H1 (cell line): ENCODE measurements around the gene RPS6KL1. TPM values are rescaled to one million over a fixed set of nuclear protein-coding genes. Genes with fewer than 3 reads are reported as not detected.

Source experiments
- CTCF ChIA-PET: fragments of 300-600 bp; sonication (Branson Sonifier 250); formaldehyde crosslinking; loops from one replicate; lab custom pipeline; 2021; ENCODE audit not compliant: partially characterized antibody; lab: Charles Lee
- POLR2A ChIA-PET: fragments of 300-600 bp; sonication (Branson Sonifier 250); formaldehyde crosslinking; loops from one replicate; lab custom pipeline; 2021; ENCODE audit warnings: inconsistent platforms; ENCODE audit not compliant: partially characterized antibody; lab: Charles Lee
- DNase-seq, 2 experiments: peaks; one replicate each; pipeline versions ENCODE4 v3.0.0 to v3.0.0-alpha.2; 2010 to 2022; ENCODE audit warnings: low spot score in 2 of 2, low read depth in 1 of 2, mixed read lengths in 1 of 2
- FAIRE-seq: peaks from 2 replicates; lab custom pipeline; 2011; peaks lifted over from hg19 to GRCh38; lab: Jason Lieb, UNC
- H2AFZ ChIP-seq: 2 replicates; pipeline ENCODE4 v1.8.1; 2012; ENCODE audit warnings: low read length, inconsistent platforms
- H2AK5ac ChIP-seq: 2 replicates; pipeline ENCODE4 v1.6.1; 2013; ENCODE audit warnings: low read depth, low read length
- H2BK120ac ChIP-seq: replicated peaks from 2 replicates; pipeline ENCODE3; 2013; ENCODE audit warnings: low read depth, low read length, inconsistent platforms
- H2BK12ac ChIP-seq: 2 replicates; pipeline ENCODE4 v1.6.1; 2013; ENCODE audit warnings: low read depth, low read length
- H2BK15ac ChIP-seq: 2 replicates; pipeline ENCODE4 v1.6.1; 2013; ENCODE audit warnings: low read length
- H2BK20ac ChIP-seq: 2 replicates; pipeline ENCODE4 v1.6.1; 2013; ENCODE audit warnings: low read length
- H2BK5ac ChIP-seq: 2 replicates; pipeline ENCODE4 v1.6.1; 2013; ENCODE audit warnings: low read depth, low read length
- H3K14ac ChIP-seq: 2 replicates; pipeline ENCODE4 v1.6.1; 2013; ENCODE audit warnings: inconsistent platforms; ENCODE audit not compliant: insufficient read length
- H3K18ac ChIP-seq: 2 replicates; pipeline ENCODE4 v1.6.1; 2013; ENCODE audit warnings: low read length; ENCODE audit errors: extremely low read depth
- H3K23ac ChIP-seq: 2 replicates; pipeline ENCODE4 v1.6.1; 2013; ENCODE audit warnings: inconsistent platforms; ENCODE audit not compliant: insufficient read length
- H3K23me2 ChIP-seq: 2 replicates; pipeline ENCODE4 v1.6.1; 2013; ENCODE audit warnings: low read depth, low read length
- H3K27ac ChIP-seq: 2 replicates; pipeline ENCODE4 v1.6.1; 2011; ENCODE audit warnings: low read depth, low read length, inconsistent platforms
- H3K27me3 ChIP-seq, 4 experiments: replicated peaks in 1 of 4; 1 replicate in 1 of 4; 2 replicates in 3 of 4; pipeline versions ENCODE4 v1.6.1 to v1.8.1; 2011 to 2013; ENCODE audit warnings: low read length in 3 of 4, mild to moderate bottlenecking in 3 of 4, inconsistent platforms in 2 of 4, mixed read lengths in 2 of 4, moderate library complexity in 1 of 4; ENCODE audit not compliant: control insufficient read depth in 3 of 4, insufficient read depth in 3 of 4; ENCODE audit errors: extremely low read depth in 1 of 4
- H3K36me3 ChIP-seq, 4 experiments: 2 replicates each; pipeline versions ENCODE4 v1.6.1 to v1.8.1; 2011 to 2013; ENCODE audit warnings: mild to moderate bottlenecking in 4 of 4, low read length in 3 of 4, moderate library complexity in 2 of 4, control low read depth in 1 of 4, inconsistent platforms in 1 of 4; ENCODE audit not compliant: insufficient read depth in 4 of 4, control insufficient read depth in 2 of 4
- H3K4ac ChIP-seq: replicated peaks from 2 replicates; pipeline ENCODE3; 2013; ENCODE audit warnings: low read length, low read depth, mixed read lengths, inconsistent platforms; ENCODE audit not compliant: insufficient read length
- H3K4me1 ChIP-seq, 4 experiments: replicated peaks in 1 of 4; 1 replicate in 1 of 4; 2 replicates in 3 of 4; pipeline versions ENCODE4 v1.6.1 to v1.8.1; 2011 to 2013; ENCODE audit warnings: low read length in 3 of 4, inconsistent platforms in 2 of 4, mixed read lengths in 1 of 4; ENCODE audit not compliant: insufficient read depth in 4 of 4, control insufficient read depth in 3 of 4
- H3K4me2 ChIP-seq, 2 experiments: 2 replicates each; pipeline versions ENCODE4 v1.6.1 to v1.8.1; 2011 to 2013; ENCODE audit warnings: low read depth in 2 of 2, low read length in 2 of 2, control low read depth in 1 of 2, inconsistent platforms in 1 of 2, mild to moderate bottlenecking in 1 of 2; ENCODE audit not compliant: insufficient read depth in 1 of 2
- H3K4me3 ChIP-seq, 4 experiments: fragments of 200-600, 300-600 bp in 1 of 4; sonication (generic), shearing (Covaris generic), sonication (Bioruptor Twin) in 1 of 4; 2 replicates each; pipeline versions ENCODE4 v1.5.1 to v1.8.1; 2011 to 2016; ENCODE audit warnings: low read length in 4 of 4, low read depth in 3 of 4, control low read depth in 2 of 4, inconsistent platforms in 2 of 4, mild to moderate bottlenecking in 2 of 4, mixed read lengths in 1 of 4, moderate library complexity in 1 of 4; ENCODE audit not compliant: insufficient read depth in 2 of 4; ENCODE audit errors: extremely low read depth in 1 of 4
- H3K56ac ChIP-seq: replicated peaks from 2 replicates; pipeline ENCODE3; 2013; ENCODE audit warnings: low read depth, mild to moderate bottlenecking, mixed read lengths, low read length, inconsistent platforms; ENCODE audit not compliant: insufficient read length
- H3K79me1 ChIP-seq: 2 replicates; pipeline ENCODE4 v1.6.1; 2013; ENCODE audit warnings: low read depth, low read length, control low read depth
- H3K79me2 ChIP-seq, 2 experiments: 2 replicates each; pipeline versions ENCODE4 v1.6.1 to v1.8.1; 2012 to 2013; ENCODE audit warnings: low read length in 2 of 2, mild to moderate bottlenecking in 2 of 2, inconsistent platforms in 1 of 2; ENCODE audit not compliant: insufficient read depth in 2 of 2, control insufficient read depth in 1 of 2
- H3K9ac ChIP-seq, 4 experiments: replicated peaks in 1 of 4; 1 replicate in 1 of 4; 2 replicates in 3 of 4; pipeline versions ENCODE4 v1.6.1 to v1.8.1; 2011 to 2013; ENCODE audit warnings: low read depth in 3 of 4, low read length in 3 of 4, control low read depth in 2 of 4, mild to moderate bottlenecking in 2 of 4, moderate library complexity in 2 of 4, inconsistent platforms in 1 of 4; ENCODE audit errors: extremely low read depth in 1 of 4
- H3K9me3 ChIP-seq, 2 experiments: 2 replicates each; pipeline versions ENCODE4 v1.6.1 to v1.8.1; 2012 to 2013; ENCODE audit warnings: mild to moderate bottlenecking in 2 of 2, moderate library complexity in 2 of 2, control low read depth in 1 of 2, inconsistent platforms in 1 of 2, low read depth in 1 of 2, low read length in 1 of 2, mixed read lengths in 1 of 2; ENCODE audit not compliant: insufficient read depth in 2 of 2
- H4K20me1 ChIP-seq, 2 experiments: replicated peaks in 1 of 2; 2 replicates each; pipeline versions ENCODE3 to v1.8.1; 2011 to 2013; ENCODE audit warnings: inconsistent platforms in 2 of 2, low read length in 2 of 2, mild to moderate bottlenecking in 1 of 2; ENCODE audit not compliant: insufficient read depth in 2 of 2, control insufficient read depth in 1 of 2
- H4K5ac ChIP-seq: 2 replicates; pipeline ENCODE4 v1.6.1; 2013; ENCODE audit warnings: low read length, low read depth, mixed read lengths, inconsistent platforms; ENCODE audit not compliant: insufficient read length
- H4K8ac ChIP-seq: 2 replicates; pipeline ENCODE4 v1.8.0; 2013; ENCODE audit warnings: mild to moderate bottlenecking, moderate library complexity, low read length, inconsistent platforms; ENCODE audit not compliant: insufficient read depth; ENCODE audit errors: extremely low read depth
- H4K91ac ChIP-seq: replicated peaks from 2 replicates; pipeline ENCODE3; 2013; ENCODE audit warnings: low read length, mixed read lengths, inconsistent platforms; ENCODE audit not compliant: insufficient read length
- BRCA1 ChIP-seq: IDR thresholded peaks from 2 replicates; pipeline ENCODE4 v1.6.1; 2012; ENCODE audit warnings: low read depth, low read length, improper control_type of control experiment
- CTBP2 ChIP-seq: IDR thresholded peaks from 2 replicates; pipeline ENCODE4 v1.7.0; 2011; ENCODE audit warnings: borderline replicate concordance, mild to moderate bottlenecking, moderate library complexity, mixed read lengths, low read length; ENCODE audit not compliant: insufficient read depth, insufficient read length
- CTCF ChIP-seq, 3 experiments: IDR thresholded peaks; 1 replicate in 2 of 3; 2 replicates in 1 of 3; pipeline versions ENCODE4 v1.5.1 to v1.6.1; 2011; ENCODE audit warnings: low read length in 3 of 3, mild to moderate bottlenecking in 3 of 3, inconsistent platforms in 2 of 3, low read depth in 1 of 3, moderate library complexity in 1 of 3; ENCODE audit not compliant: insufficient read depth in 1 of 3; ENCODE audit errors: control extremely low read depth in 1 of 3
- E2F6 ChIP-seq: IDR thresholded peaks from 2 replicates; pipeline ENCODE4 v1.6.1; 2012; ENCODE audit warnings: inconsistent platforms
- EP300 ChIP-seq, 2 experiments: IDR thresholded peaks; 1 replicate in 1 of 2; 2 replicates in 1 of 2; pipeline ENCODE4 v1.6.1; 2011 to 2012; ENCODE audit warnings: low read depth in 2 of 2, low read length in 2 of 2, mild to moderate bottlenecking in 2 of 2, borderline replicate concordance in 1 of 2, inconsistent platforms in 1 of 2, moderate library complexity in 1 of 2
- FOSL1 ChIP-seq: IDR thresholded peaks from 2 replicates; pipeline ENCODE4 v1.6.1; 2011; ENCODE audit warnings: mild to moderate bottlenecking, low read depth, low read length, moderate library complexity; ENCODE audit not compliant: insufficient read depth
- KDM1A ChIP-seq: fragments of 200-600, 300-600 bp; sonication (generic); IDR thresholded peaks from 2 replicates; pipeline ENCODE4 v1.7.1; 2016; ENCODE audit warnings: mild to moderate bottlenecking, low read length, borderline replicate concordance
- POLR2A ChIP-seq, 2 experiments: IDR thresholded peaks; 1 replicate in 1 of 2; 2 replicates in 1 of 2; pipeline ENCODE4 v1.6.1; 2011; ENCODE audit warnings: low read depth in 2 of 2, low read length in 2 of 2, mild to moderate bottlenecking in 2 of 2; ENCODE audit errors: control extremely low read depth in 1 of 2
- POLR2AphosphoS5 ChIP-seq: IDR thresholded peaks from 2 replicates; pipeline ENCODE4 v1.6.1; 2011; ENCODE audit warnings: low read depth, low read length
- SRF ChIP-seq: IDR thresholded peaks from 2 replicates; pipeline ENCODE4 v1.6.1; 2011; ENCODE audit warnings: mild to moderate bottlenecking, low read depth, low read length, moderate library complexity
- WGBS, 2 experiments: shearing (Covaris generic) in 1 of 2; methylation state at CpG; one replicate each; pipeline versions ENCODE4 v1.1.6 to v1.1.7; 2013 to 2015; ENCODE audit warnings: low lambda C conversion rate in 2 of 2, mixed read lengths in 2 of 2, inconsistent platforms in 1 of 2, low coverage in 1 of 2, missing lambda C conversion rate in 1 of 2; ENCODE audit not compliant: insufficient replicate concordance in 2 of 2, insufficient coverage in 1 of 2, insufficient read length in 1 of 2; ENCODE audit errors: extremely low coverage in 1 of 2, missing lambda C conversion rate in 1 of 2; 5-methylcytosine and 5-hydroxymethylcytosine counted together
- polyA plus RNA-seq, 7 experiments: library from polyadenylated mRNA; depleted of rRNA in 3 of 7; stranded (reverse) in 5 of 7; unstranded in 2 of 7; fragments of >200 nt in 5 of 7; fragments of 200-250 nt in 2 of 7; gene quantifications; 1 replicate in 5 of 7; 2 replicates in 1 of 7; 4 replicates in 1 of 7; pipeline versions ENCODE4 v1.2.1 to v1.2.3, GENCODE V29; 2011 to 2013; ENCODE audit warnings: missing spikeins in 2 of 7, mixed read lengths in 2 of 7
- total RNA-seq: library from RNA; stranded (reverse); fragmentation: NEBNext Ultra II Directional; extraction: Animal tissue kit (Norgen Biotek cat#: 25700); gene quantifications from 2 replicates; pipeline ENCODE4 v1.2.1, GENCODE V29; 2021

RPS6KL1 gene
- total and polyA plus RNA-seq, 2 of the 8 experiments (the other 6 are each of a cell fraction or from before 2014, with no cell fraction given): 9.8 to 13.8 TPM

- no peak overlapping the region for H3K9ac ChIP-seq
- FAIRE-seq: no peak
- no peak overlapping the region for H2BK12ac ChIP-seq
- H3K79me2 ChIP-seq: no peaks in the 10 kb centered on the region
- H3K9me3 ChIP-seq: no peaks in the 10 kb centered on the region
- no peak overlapping the region for H3K18ac ChIP-seq
- no peak overlapping the region for H4K91ac ChIP-seq
- H2BK5ac ChIP-seq: no peak overlapping the region
- no peaks in the 10 kb centered on the region for H3K27me3 ChIP-seq
- CTCF ChIA-PET: interaction anchor here (0.7 to 18.3 kb wide), 16 partner anchors 8 to 227 kb away, joined by 3 to 509 read pairs (median 8); partner anchors contain the start of genes DLST, PGF and PROX2
- no peak overlapping the region for H3K4me2 ChIP-seq
- H2BK120ac ChIP-seq: no peak overlapping the region
- H3K4ac ChIP-seq: no peak overlapping the region
- no peak overlapping the region for H3K23ac ChIP-seq
- peak overlapping the region; percentile 28; the same call in 1 of the 2 replicates for H2AFZ ChIP-seq
- no peak overlapping the region for H3K14ac ChIP-seq
- H3K27ac ChIP-seq: no peak overlapping the region
- H3K36me3 ChIP-seq: no peaks in the 10 kb centered on the region
- H3K56ac ChIP-seq: no peak overlapping the region
- POLR2A ChIA-PET: interaction anchor here (0.8 to 8.6 kb wide), 10 partner anchors 9 to 265 kb away, joined by 3 to 80 read pairs (median 4); partner anchors contain the start of genes DLST, LTBP2 and NEK9
- 88% methylated on average over 3 of the region's 3 CpGs; no CpG with 5 or more reads in 1 of the 2 experiments for WGBS, 2 experiments
- H3K4me3 ChIP-seq: no peak overlapping the region
- no peak overlapping the region for H2BK15ac ChIP-seq
- H4K5ac ChIP-seq: no peak overlapping the region
- no peak overlapping the region for H2BK20ac ChIP-seq
- no peaks in the 10 kb centered on the region; the same call in 1 of the 2 replicates for H3K23me2 ChIP-seq
- 0 out of 7 replicates have a peak, but pooled peaks cover 0 to 2% (median 0%) of the 10 kb centered on the region in 4 experiments for H3K4me1 ChIP-seq
- no peaks in the 10 kb centered on the region for H3K79me1 ChIP-seq
- no peaks in the 10 kb centered on the region for H4K20me1 ChIP-seq
- no peak overlapping the region for H2AK5ac ChIP-seq
- no peak overlapping the region for H4K8ac ChIP-seq
- DNase-seq: no peak
- TF ChIP-seq E2F6 (no peak), POLR2AphosphoS5 (no peak), CTCF (IDR thresholded peaks at IDR 0.05; ENCODE audit: control extremely low read depth in 1 of 3, insufficient read depth in 1 of 3, low read depth in 1 of 3, low read length in 3 of 3) (no peak), CTBP2 (no peak), KDM1A (no peak), SRF (no peak), BRCA1 (no peak), POLR2A (IDR thresholded peaks at IDR 0.05; ENCODE audit: control extremely low read depth in 1 of 2, low read depth in 2 of 2, low read length in 2 of 2) (no peak), FOSL1 (no peak), EP300 (IDR thresholded peaks at IDR 0.05; ENCODE audit: borderline replicate concordance in 1 of 2, low read depth in 2 of 2, low read length in 2 of 2) (no peak)
Observed at GRCh38 chr14:74861734-74862090, 61.3 kb downstream of the RPS6KL1 start.
